WTC11 (cell line): ENCODE data around the gene SMIM13. TPM values are rescaled to one million over a fixed set of nuclear protein-coding genes. Genes with fewer than 3 reads are reported as not detected.

Source experiments
- CREB1 ChIP-seq: sonication (generic); formaldehyde crosslinking; IDR thresholded peaks from 2 replicates; pipeline ENCODE4 v1.8.0; 2023; ENCODE audit warnings: mild to moderate bottlenecking, missing genetic modification reagents
- ESRRA ChIP-seq: sonication (generic); formaldehyde crosslinking; IDR thresholded peaks from 2 replicates; pipeline ENCODE4 v1.8.1; 2022; ENCODE audit warnings: mild to moderate bottlenecking, missing genetic modification reagents, borderline replicate concordance
- FOXP1 ChIP-seq: sonication (generic); formaldehyde crosslinking; IDR thresholded peaks from 2 replicates; pipeline ENCODE4 v1.8.0; 2022; ENCODE audit warnings: missing genetic modification reagents, mild to moderate bottlenecking, moderate library complexity, borderline replicate concordance
- HMGA2 ChIP-seq: fragments of 250-450 bp; sonication (Bioruptor Pico); IDR thresholded peaks from 2 replicates; pipeline ENCODE4 v1.4.0; 2021; ENCODE audit warnings: mild to moderate bottlenecking, moderate library complexity
- KAT7 ChIP-seq: sonication (generic); formaldehyde crosslinking; IDR thresholded peaks from 2 replicates; pipeline ENCODE4 v1.8.1; 2023; ENCODE audit warnings: missing genetic modification reagents, mild to moderate bottlenecking, borderline replicate concordance
- MYBL2 ChIP-seq: sonication (generic); formaldehyde crosslinking; IDR thresholded peaks from 2 replicates; pipeline ENCODE4 v1.8.1; 2023; ENCODE audit warnings: mild to moderate bottlenecking, moderate library complexity, missing genetic modification reagents
- NR1H2 ChIP-seq: sonication (generic); formaldehyde crosslinking; IDR thresholded peaks from 2 replicates; pipeline ENCODE4 v1.9.0; 2021; ENCODE audit warnings: mild to moderate bottlenecking, moderate library complexity, missing genetic modification reagents
- SMAD4 ChIP-seq: sonication (generic); formaldehyde crosslinking; IDR thresholded peaks from 2 replicates; pipeline ENCODE4 v1.8.0; 2022; ENCODE audit warnings: mild to moderate bottlenecking, missing genetic modification reagents
- TCF7 ChIP-seq: sonication (generic); formaldehyde crosslinking; IDR thresholded peaks from 2 replicates; pipeline ENCODE4 v1.8.0; 2022; ENCODE audit warnings: mild to moderate bottlenecking, low read depth, missing genetic modification reagents, moderate library complexity
- ZNF671 ChIP-seq: fragments of 250-450 bp; sonication (Bioruptor Pico); IDR thresholded peaks from 2 replicates; pipeline ENCODE4 v1.8.0; 2021; ENCODE audit warnings: mild to moderate bottlenecking
- total RNA-seq: library from RNA; stranded (reverse); gene quantifications from 3 replicates; pipeline ENCODE4 v1.2.3, GENCODE V29; 2021
- TF ChIP-seq, protein P1 (sequence below): sonication (generic); formaldehyde crosslinking; IDR thresholded peaks from 2 replicates; pipeline ENCODE4 v1.8.1; 2022; ENCODE audit warnings: low read depth, missing genetic modification reagents, borderline replicate concordance
- TF ChIP-seq, protein P2 (sequence below): fragments of 200-600 bp; IDR thresholded peaks from 2 replicates; pipeline ENCODE4 v1.8.0; 2022; ENCODE audit warnings: antibody characterized with exemption
- TF ChIP-seq, protein P3 (sequence below): fragments of 250-450 bp; sonication (Bioruptor Pico); IDR thresholded peaks from 2 replicates; pipeline ENCODE4 v1.9.0; 2021; ENCODE audit warnings: mild to moderate bottlenecking, borderline replicate concordance
- TF ChIP-seq, protein P4 (sequence below): fragments of 250-450 bp; sonication (Bioruptor Pico); IDR thresholded peaks from 2 replicates; pipeline ENCODE4 v1.9.0; 2021; ENCODE audit warnings: mild to moderate bottlenecking
- TF ChIP-seq, protein P5 (sequence below): sonication (generic); formaldehyde crosslinking; IDR thresholded peaks from 2 replicates; pipeline ENCODE4 v1.8.0; 2023; ENCODE audit warnings: missing genetic modification reagents
- TF ChIP-seq, protein P6 (sequence below): fragments of 250-450 bp; sonication (Bioruptor Pico); IDR thresholded peaks from 2 replicates; pipeline ENCODE4 v2.1.2; 2022; ENCODE audit warnings: mild to moderate bottlenecking, moderate library complexity
- TF ChIP-seq, protein P7 (sequence below): sonication (generic); formaldehyde crosslinking; IDR thresholded peaks from 2 replicates; pipeline ENCODE4 v1.8.1; 2023; ENCODE audit warnings: mild to moderate bottlenecking, moderate library complexity, missing genetic modification reagents
- TF ChIP-seq, protein P8 (sequence below): sonication (generic); formaldehyde crosslinking; IDR thresholded peaks from 2 replicates; pipeline ENCODE4 v1.8.1; 2023; ENCODE audit warnings: mild to moderate bottlenecking, missing genetic modification reagents, moderate library complexity
- TF ChIP-seq, protein P9 (sequence below): sonication (generic); formaldehyde crosslinking; IDR thresholded peaks from 2 replicates; pipeline ENCODE4 v1.8.1; 2022; ENCODE audit warnings: low read depth, mild to moderate bottlenecking, moderate library complexity, missing genetic modification reagents, borderline replicate concordance

SMIM13 gene
- total RNA-seq, 1 experiment from 2014 or later, result 9.7 TPM

DNA sequence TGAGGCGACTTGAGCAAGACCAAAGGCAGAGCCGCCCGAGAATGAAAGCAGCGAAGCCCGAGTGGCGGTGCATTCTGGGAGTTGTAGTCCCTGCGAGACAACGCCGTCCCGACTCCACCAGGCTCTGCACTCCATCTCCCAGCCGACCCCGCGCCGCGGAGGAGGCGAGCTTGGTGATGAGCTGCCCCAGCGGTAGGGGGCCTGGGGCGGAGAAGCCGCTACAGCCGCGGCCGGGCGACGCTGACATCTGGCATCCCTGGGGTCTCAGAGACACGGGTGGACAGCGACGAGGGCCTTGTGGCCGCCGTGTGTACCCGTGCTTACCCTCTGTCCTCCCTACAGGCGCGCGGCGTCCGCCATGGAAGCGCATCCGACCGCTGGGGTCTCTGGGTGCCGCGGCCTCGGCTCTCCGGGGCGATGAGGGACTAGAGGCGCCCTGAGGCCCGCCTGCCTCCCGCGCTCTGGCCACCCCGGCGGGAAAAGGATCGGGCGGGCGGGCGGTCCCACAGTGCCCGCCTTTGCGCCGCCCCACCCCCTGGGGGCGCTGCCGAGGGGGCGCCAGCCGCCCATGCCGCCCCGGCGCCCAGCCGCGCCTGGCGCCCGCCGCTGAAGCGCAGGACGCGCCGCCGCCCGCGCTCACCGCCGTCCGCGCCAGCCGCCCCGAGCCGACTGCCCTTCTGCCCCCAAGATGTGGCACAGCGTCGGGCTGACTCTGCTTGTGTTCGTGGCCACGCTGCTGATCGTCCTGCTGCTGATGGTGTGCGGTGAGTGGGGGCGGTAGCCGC lies at the start of gene SMIM13 (continued):
- TF ChIP-seq NR1H2 (CRISPR knock-in tag) (no peak), SMAD4 (CRISPR knock-in tag) (no peak), ESRRA (CRISPR knock-in tag) (no peak), HMGA2 (CRISPR knock-in tag) (no peak), MYBL2 (CRISPR knock-in tag) (0 out of 2 replicates have a peak, but pooled peaks have one; percentile 27), ZNF671 (CRISPR knock-in tag) (no peak), KAT7 (CRISPR knock-in tag) (0 out of 2 replicates have a peak, but pooled peaks have one; percentile 9), CREB1 (CRISPR knock-in tag) (no peak), TCF7 (CRISPR knock-in tag) (0 out of 2 replicates have a peak, but pooled peaks have one; percentile 36), FOXP1 (CRISPR knock-in tag) (peak; percentile 10; the same call in 1 of the 2 replicates)
- TF ChIP-seq, protein P1, sequence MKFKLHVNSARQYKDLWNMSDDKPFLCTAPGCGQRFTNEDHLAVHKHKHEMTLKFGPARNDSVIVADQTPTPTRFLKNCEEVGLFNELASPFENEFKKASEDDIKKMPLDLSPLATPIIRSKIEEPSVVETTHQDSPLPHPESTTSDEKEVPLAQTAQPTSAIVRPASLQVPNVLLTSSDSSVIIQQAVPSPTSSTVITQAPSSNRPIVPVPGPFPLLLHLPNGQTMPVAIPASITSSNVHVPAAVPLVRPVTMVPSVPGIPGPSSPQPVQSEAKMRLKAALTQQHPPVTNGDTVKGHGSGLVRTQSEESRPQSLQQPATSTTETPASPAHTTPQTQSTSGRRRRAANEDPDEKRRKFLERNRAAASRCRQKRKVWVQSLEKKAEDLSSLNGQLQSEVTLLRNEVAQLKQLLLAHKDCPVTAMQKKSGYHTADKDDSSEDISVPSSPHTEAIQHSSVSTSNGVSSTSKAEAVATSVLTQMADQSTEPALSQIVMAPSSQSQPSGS, result no peak
- TF ChIP-seq, protein P2, sequence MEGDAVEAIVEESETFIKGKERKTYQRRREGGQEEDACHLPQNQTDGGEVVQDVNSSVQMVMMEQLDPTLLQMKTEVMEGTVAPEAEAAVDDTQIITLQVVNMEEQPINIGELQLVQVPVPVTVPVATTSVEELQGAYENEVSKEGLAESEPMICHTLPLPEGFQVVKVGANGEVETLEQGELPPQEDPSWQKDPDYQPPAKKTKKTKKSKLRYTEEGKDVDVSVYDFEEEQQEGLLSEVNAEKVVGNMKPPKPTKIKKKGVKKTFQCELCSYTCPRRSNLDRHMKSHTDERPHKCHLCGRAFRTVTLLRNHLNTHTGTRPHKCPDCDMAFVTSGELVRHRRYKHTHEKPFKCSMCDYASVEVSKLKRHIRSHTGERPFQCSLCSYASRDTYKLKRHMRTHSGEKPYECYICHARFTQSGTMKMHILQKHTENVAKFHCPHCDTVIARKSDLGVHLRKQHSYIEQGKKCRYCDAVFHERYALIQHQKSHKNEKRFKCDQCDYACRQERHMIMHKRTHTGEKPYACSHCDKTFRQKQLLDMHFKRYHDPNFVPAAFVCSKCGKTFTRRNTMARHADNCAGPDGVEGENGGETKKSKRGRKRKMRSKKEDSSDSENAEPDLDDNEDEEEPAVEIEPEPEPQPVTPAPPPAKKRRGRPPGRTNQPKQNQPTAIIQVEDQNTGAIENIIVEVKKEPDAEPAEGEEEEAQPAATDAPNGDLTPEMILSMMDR, result peak; percentile 44; the same call in 1 of the 2 replicates
- TF ChIP-seq, protein P3, sequence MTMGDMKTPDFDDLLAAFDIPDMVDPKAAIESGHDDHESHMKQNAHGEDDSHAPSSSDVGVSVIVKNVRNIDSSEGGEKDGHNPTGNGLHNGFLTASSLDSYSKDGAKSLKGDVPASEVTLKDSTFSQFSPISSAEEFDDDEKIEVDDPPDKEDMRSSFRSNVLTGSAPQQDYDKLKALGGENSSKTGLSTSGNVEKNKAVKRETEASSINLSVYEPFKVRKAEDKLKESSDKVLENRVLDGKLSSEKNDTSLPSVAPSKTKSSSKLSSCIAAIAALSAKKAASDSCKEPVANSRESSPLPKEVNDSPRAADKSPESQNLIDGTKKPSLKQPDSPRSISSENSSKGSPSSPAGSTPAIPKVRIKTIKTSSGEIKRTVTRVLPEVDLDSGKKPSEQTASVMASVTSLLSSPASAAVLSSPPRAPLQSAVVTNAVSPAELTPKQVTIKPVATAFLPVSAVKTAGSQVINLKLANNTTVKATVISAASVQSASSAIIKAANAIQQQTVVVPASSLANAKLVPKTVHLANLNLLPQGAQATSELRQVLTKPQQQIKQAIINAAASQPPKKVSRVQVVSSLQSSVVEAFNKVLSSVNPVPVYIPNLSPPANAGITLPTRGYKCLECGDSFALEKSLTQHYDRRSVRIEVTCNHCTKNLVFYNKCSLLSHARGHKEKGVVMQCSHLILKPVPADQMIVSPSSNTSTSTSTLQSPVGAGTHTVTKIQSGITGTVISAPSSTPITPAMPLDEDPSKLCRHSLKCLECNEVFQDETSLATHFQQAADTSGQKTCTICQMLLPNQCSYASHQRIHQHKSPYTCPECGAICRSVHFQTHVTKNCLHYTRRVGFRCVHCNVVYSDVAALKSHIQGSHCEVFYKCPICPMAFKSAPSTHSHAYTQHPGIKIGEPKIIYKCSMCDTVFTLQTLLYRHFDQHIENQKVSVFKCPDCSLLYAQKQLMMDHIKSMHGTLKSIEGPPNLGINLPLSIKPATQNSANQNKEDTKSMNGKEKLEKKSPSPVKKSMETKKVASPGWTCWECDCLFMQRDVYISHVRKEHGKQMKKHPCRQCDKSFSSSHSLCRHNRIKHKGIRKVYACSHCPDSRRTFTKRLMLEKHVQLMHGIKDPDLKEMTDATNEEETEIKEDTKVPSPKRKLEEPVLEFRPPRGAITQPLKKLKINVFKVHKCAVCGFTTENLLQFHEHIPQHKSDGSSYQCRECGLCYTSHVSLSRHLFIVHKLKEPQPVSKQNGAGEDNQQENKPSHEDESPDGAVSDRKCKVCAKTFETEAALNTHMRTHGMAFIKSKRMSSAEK (CRISPR knock-in tag), result no peak
- TF ChIP-seq, protein P4, sequence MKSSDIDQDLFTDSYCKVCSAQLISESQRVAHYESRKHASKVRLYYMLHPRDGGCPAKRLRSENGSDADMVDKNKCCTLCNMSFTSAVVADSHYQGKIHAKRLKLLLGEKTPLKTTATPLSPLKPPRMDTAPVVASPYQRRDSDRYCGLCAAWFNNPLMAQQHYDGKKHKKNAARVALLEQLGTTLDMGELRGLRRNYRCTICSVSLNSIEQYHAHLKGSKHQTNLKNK (CRISPR knock-in tag), result peak; percentile 38; the same call in 1 of the 2 replicates
- TF ChIP-seq, protein P5, sequence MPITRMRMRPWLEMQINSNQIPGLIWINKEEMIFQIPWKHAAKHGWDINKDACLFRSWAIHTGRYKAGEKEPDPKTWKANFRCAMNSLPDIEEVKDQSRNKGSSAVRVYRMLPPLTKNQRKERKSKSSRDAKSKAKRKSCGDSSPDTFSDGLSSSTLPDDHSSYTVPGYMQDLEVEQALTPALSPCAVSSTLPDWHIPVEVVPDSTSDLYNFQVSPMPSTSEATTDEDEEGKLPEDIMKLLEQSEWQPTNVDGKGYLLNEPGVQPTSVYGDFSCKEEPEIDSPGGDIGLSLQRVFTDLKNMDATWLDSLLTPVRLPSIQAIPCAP (CRISPR knock-in tag), result peak; percentile 73
- TF ChIP-seq, protein P6, sequence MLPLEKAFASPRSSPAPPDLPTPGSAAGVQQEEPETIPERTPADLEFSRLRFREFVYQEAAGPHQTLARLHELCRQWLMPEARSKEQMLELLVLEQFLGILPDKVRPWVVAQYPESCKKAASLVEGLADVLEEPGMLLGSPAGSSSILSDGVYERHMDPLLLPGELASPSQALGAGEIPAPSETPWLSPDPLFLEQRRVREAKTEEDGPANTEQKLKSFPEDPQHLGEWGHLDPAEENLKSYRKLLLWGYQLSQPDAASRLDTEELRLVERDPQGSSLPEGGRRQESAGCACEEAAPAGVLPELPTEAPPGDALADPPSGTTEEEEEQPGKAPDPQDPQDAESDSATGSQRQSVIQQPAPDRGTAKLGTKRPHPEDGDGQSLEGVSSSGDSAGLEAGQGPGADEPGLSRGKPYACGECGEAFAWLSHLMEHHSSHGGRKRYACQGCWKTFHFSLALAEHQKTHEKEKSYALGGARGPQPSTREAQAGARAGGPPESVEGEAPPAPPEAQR (CRISPR knock-in tag), result no peak
- TF ChIP-seq, protein P7, sequence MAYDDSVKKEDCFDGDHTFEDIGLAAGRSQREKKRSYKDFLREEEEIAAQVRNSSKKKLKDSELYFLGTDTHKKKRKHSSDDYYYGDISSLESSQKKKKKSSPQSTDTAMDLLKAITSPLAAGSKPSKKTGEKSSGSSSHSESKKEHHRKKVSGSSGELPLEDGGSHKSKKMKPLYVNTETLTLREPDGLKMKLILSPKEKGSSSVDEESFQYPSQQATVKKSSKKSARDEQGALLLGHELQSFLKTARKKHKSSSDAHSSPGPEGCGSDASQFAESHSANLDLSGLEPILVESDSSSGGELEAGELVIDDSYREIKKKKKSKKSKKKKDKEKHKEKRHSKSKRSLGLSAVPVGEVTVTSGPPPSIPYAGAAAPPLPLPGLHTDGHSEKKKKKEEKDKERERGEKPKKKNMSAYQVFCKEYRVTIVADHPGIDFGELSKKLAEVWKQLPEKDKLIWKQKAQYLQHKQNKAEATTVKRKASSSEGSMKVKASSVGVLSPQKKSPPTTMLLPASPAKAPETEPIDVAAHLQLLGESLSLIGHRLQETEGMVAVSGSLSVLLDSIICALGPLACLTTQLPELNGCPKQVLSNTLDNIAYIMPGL, result peak; percentile 96
- TF ChIP-seq, protein P8, sequence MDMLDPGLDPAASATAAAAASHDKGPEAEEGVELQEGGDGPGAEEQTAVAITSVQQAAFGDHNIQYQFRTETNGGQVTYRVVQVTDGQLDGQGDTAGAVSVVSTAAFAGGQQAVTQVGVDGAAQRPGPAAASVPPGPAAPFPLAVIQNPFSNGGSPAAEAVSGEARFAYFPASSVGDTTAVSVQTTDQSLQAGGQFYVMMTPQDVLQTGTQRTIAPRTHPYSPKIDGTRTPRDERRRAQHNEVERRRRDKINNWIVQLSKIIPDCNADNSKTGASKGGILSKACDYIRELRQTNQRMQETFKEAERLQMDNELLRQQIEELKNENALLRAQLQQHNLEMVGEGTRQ (CRISPR knock-in tag), result no peak
- TF ChIP-seq, protein P9, sequence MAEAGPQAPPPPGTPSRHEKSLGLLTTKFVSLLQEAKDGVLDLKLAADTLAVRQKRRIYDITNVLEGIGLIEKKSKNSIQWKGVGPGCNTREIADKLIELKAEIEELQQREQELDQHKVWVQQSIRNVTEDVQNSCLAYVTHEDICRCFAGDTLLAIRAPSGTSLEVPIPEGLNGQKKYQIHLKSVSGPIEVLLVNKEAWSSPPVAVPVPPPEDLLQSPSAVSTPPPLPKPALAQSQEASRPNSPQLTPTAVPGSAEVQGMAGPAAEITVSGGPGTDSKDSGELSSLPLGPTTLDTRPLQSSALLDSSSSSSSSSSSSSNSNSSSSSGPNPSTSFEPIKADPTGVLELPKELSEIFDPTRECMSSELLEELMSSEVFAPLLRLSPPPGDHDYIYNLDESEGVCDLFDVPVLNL, result peak; percentile 73; the same call in 1 of the 2 replicates
- TF ChIP-seq, all 79 proteins: peak for 22
